Thyroid gland (tissue), 4 donors: ENCODE results near the gene ACACA. TPM values are rescaled to one million over a fixed set of nuclear protein-coding genes. Genes with fewer than 3 reads are reported as not detected.

Source experiments
- DNase-seq, 2 donors: peaks; one replicate each; pipeline ENCODE4 v3.0.0-alpha.2; 2019
- H3K27ac ChIP-seq, 3 donors: fragments of 200-600 bp; sonication (generic); 1 replicate in 2 of 3; 2 replicates in 1 of 3; pipeline ENCODE4 v1.5.1; 2016 to 2019; ENCODE audit warnings: mild to moderate bottlenecking in 1 of 3, moderate library complexity in 1 of 3
- H3K27me3 ChIP-seq: fragments of 200-600 bp; sonication (generic); one replicate; pipeline ENCODE4 v1.5.1; 2019
- H3K36me3 ChIP-seq, 2 donors: fragments of 200-600 bp; sonication (generic); one replicate each; pipeline ENCODE4 v1.5.1; 2016 to 2019
- H3K4me1 ChIP-seq, 2 donors: fragments of 200-600 bp; sonication (generic); one replicate each; pipeline ENCODE4 v1.5.1; 2017 to 2019
- H3K4me3 ChIP-seq, 3 donors: fragments of 200-600 bp; sonication (generic); replicated peaks in 1 of 3; 1 replicate in 2 of 3; 2 replicates in 1 of 3; pipeline ENCODE4 v1.5.1; 2016; ENCODE audit warnings: mild to moderate bottlenecking in 1 of 3
- H3K9me3 ChIP-seq: fragments of 200-600 bp; sonication (generic); one replicate; pipeline ENCODE4 v1.5.1; 2017
- POLR2A ChIP-seq, 2 donors: fragments of 450-650 bp; IDR thresholded peaks; one replicate each; pipeline ENCODE4 v1.6.1; 2017; ENCODE audit warnings: antibody characterized with exemption in 2 of 2, mild to moderate bottlenecking in 2 of 2, moderate library complexity in 1 of 2
- WGBS, 2 donors: methylation state at CpG; one replicate each; pipeline ENCODE4 v1.1.5; 2017; 5-methylcytosine and 5-hydroxymethylcytosine counted together
- intact Hi-C: fragments of 100-400 bp; cut with DNase I; formaldehyde crosslinking; loops from one replicate; pipeline ENCODE4 v1.15.1; 2023
- total RNA-seq, 4 donors: library from RNA; depleted of rRNA; stranded (reverse); fragments of >200 nt; gene quantifications; one replicate each; pipeline ENCODE4 v1.2.3, GENCODE V29; 2016
- TF ChIP-seq, protein P1 (sequence below), 6 experiments: fragments of 200-600 bp in 3 of 6; fragments of 450-650 bp in 3 of 6; sonication (generic) in 3 of 6; IDR thresholded peaks; one replicate each; pipeline ENCODE4 v1.5.1; 2016 to 2019; ENCODE audit warnings: antibody characterized with exemption in 6 of 6, mild to moderate bottlenecking in 2 of 6, inconsistent platforms in 1 of 6, moderate library complexity in 1 of 6

ACACA gene
- total RNA-seq, 4 donors from 2014 or later = 27.2 to 55.7 (median 38.4) TPM

DNA sequence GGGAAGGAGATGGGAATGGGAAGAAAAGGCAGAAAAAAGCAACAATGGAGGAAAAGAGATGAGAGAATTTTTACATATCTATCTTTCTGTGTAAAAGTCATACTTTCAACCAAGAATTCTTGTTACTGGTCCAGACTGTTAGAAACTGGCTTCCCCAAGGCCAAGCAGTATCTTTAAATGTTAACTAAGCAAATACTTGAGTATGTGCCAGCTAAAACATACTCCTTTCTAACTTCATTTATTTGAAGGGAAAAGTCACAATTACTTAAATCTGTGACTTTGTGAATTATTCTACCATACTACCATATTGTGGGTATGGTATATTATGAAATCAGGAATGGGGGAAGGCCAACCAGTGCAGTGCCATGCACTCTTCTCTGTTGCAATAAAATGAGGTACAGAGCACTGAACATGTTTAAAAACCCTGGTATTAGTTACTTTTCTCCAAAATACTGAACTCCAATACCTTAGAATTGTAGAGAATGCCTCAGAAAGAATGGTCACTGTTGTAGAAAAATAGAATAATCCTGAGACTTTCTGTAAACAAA is 123.1 kb downstream of the ACACA start:
- Histone ChIP-seq H3K9me3 (no peaks in the 10 kb centered on the region), H3K27ac (no peak overlapping the region), H3K4me1 (no peaks in the 10 kb centered on the region), H3K36me3 (no peaks in the 10 kb centered on the region), H3K27me3 (no peaks in the 10 kb centered on the region), H3K4me3 (no peak overlapping the region)
- TF ChIP-seq POLR2A (IDR thresholded peaks at IDR 0.05) = no peak
- TF ChIP-seq, protein P1, sequence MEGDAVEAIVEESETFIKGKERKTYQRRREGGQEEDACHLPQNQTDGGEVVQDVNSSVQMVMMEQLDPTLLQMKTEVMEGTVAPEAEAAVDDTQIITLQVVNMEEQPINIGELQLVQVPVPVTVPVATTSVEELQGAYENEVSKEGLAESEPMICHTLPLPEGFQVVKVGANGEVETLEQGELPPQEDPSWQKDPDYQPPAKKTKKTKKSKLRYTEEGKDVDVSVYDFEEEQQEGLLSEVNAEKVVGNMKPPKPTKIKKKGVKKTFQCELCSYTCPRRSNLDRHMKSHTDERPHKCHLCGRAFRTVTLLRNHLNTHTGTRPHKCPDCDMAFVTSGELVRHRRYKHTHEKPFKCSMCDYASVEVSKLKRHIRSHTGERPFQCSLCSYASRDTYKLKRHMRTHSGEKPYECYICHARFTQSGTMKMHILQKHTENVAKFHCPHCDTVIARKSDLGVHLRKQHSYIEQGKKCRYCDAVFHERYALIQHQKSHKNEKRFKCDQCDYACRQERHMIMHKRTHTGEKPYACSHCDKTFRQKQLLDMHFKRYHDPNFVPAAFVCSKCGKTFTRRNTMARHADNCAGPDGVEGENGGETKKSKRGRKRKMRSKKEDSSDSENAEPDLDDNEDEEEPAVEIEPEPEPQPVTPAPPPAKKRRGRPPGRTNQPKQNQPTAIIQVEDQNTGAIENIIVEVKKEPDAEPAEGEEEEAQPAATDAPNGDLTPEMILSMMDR (IDR thresholded peaks at IDR 0.05) = no peak
- DNase-seq = no peak
- intact Hi-C loops = no loop called here

DNA sequence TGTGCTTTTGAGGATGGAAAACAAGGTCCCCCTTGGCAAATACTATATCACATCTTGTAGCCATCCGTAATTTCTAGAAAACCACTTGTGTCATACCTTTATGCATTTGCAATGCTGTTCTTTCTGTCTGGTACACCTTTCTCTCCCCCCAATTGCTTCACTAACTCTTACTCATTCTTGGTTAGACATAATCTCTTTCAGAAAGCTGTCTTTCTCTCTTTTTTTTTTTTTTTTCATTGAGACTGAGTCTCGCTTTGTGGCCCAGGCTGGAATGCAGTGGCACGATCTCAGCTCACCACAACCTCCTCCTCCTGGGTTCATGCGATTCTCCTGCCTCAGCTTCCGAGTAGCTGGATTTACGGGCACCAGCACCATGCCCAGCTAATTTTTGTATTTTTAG is 125.8 kb downstream of the ACACA start:
- Histone ChIP-seq H3K27ac (no peak overlapping the region), H3K9me3 (no peaks in the 10 kb centered on the region), H3K4me1 (no peaks in the 10 kb centered on the region), H3K4me3 (no peak overlapping the region), H3K36me3 (no peaks in the 10 kb centered on the region), H3K27me3 (no peaks in the 10 kb centered on the region)
- WGBS, 2 donors = 98% methylated on average over 6 of the region's 6 CpGs
- no peak for DNase-seq
- intact Hi-C loops = no loop called here
- TF ChIP-seq POLR2A (IDR thresholded peaks at IDR 0.05) = no peak
- TF ChIP-seq, protein P1 (IDR thresholded peaks at IDR 0.05) = no peak

GRCh38 chr17:37278247-37278894 is 128.3 kb downstream of the ACACA start:
- Histone ChIP-seq H3K27ac (no peak overlapping the region), H3K36me3 (no peaks in the 10 kb centered on the region), H3K9me3 (no peaks in the 10 kb centered on the region), H3K27me3 (no peaks in the 10 kb centered on the region), H3K4me3 (no peak overlapping the region), H3K4me1 (no peaks in the 10 kb centered on the region)
- TF ChIP-seq, protein P1 (IDR thresholded peaks at IDR 0.05) = no peak
- intact Hi-C loops = no loop called here
- 87 to 89% methylated on average over 2 of the region's 2 CpGs for WGBS, 2 donors
- no peak for DNase-seq

DNA sequence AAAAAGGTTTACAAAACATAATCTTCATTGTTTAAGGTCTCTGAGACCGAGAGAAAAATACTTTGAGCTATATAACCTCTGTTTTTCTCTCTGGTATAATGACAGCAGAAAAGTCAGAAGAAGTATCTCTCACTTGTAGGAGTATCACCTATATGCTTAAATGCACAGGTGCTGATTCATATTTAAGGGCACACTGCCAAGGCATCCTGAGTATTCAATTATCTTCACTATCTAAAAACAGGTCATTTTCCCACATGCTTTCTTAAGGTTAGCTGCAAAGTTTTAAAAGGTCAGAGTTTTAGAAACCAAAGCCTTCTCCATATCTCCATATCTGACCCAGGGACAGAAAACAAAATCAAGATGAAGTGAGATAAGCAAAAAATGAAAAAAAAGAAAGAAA is 130.2 kb downstream of the ACACA start:
- 0 to 73% methylated on average over 1 of the region's 1 CpG for WGBS, 2 donors
- no peak overlapping the region for H3K27ac ChIP-seq
- no peak overlapping the region for H3K4me3 ChIP-seq
- no peaks in the 10 kb centered on the region for H3K27me3 ChIP-seq
- no peaks in the 10 kb centered on the region for H3K4me1 ChIP-seq
- H3K9me3 ChIP-seq = no peaks in the 10 kb centered on the region
- no peak for DNase-seq
- no peaks in the 10 kb centered on the region for H3K36me3 ChIP-seq
- intact Hi-C loops = no loop called here
- TF ChIP-seq POLR2A (IDR thresholded peaks at IDR 0.05) = no peak
- TF ChIP-seq, protein P1 (IDR thresholded peaks at IDR 0.05) = no peak

DNA sequence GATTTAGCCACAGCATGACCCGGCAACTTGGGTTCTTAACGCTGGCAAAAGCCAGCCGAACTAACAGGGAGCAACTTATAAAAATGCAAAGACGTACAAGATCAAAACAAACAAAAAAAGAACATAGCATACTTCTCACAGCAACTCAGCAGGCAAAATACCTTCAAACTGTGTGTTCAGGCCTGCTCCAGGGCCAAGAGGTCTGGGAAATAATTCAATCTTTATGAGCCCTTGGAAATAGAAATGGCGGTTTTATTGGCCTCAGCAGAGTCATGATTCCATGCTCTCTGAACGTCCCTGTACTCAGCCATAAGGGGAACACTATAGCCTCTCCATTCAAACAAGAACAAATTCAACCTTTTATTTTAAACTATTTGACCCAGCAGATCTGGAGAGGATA is 132.2 kb downstream of the ACACA start:
- WGBS, 2 donors = 83 to 90% methylated on average over 6 of the region's 6 CpGs
- TF ChIP-seq, protein P1 (IDR thresholded peaks at IDR 0.05) = no peak
- TF ChIP-seq POLR2A (IDR thresholded peaks at IDR 0.05) = no peak
- Histone ChIP-seq H3K27ac (no peak overlapping the region), H3K9me3 (no peaks in the 10 kb centered on the region), H3K4me3 (no peak overlapping the region), H3K27me3 (no peaks in the 10 kb centered on the region), H3K36me3 (no peaks in the 10 kb centered on the region), H3K4me1 (no peaks in the 10 kb centered on the region)
- DNase-seq = no peak
- intact Hi-C loops = no loop called here
